OCI-LY1 (cell line): ENCODE results near the gene SEC24B.

Experiments
- EZH2 ChIP-seq: fragments of 200-600 bp; sonication (generic), shearing (Covaris generic); IDR thresholded peaks from 2 replicates; pipeline ENCODE4 v1.8.0; 2017; ENCODE audit warnings: borderline replicate concordance, mixed run types, mild to moderate bottlenecking, antibody characterized with exemption, low read length, moderate library complexity, mixed read lengths
- TF ChIP-seq, protein P1 (sequence below): fragments of 200-600 bp; sonication (generic), shearing (Covaris generic); IDR thresholded peaks from 2 replicates; pipeline ENCODE4 v1.5.1; 2017; ENCODE audit warnings: mild to moderate bottlenecking, antibody characterized with exemption, low read length, moderate library complexity, mixed read lengths

DNA sequence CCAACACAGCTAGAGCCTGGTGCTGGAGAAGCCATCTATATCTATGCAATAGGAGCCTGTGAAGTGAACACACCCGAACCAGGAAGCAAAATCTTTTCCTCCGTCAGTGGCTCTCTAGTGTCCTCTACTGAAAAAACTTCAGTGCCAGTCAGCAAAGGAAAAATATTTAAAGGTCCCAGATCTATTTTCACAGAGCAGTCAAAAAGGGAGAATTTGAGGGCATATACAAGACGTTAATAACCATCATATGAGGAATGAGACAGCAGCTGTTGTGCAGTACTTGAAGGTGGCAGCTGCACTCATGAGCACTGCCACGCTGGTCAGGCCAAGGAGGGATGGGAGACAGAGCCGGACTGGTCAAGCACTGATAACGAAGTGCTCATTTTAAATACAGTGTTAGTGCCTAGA, 140.8 kb downstream of the SEC24B start:
- TF ChIP-seq, protein P1, sequence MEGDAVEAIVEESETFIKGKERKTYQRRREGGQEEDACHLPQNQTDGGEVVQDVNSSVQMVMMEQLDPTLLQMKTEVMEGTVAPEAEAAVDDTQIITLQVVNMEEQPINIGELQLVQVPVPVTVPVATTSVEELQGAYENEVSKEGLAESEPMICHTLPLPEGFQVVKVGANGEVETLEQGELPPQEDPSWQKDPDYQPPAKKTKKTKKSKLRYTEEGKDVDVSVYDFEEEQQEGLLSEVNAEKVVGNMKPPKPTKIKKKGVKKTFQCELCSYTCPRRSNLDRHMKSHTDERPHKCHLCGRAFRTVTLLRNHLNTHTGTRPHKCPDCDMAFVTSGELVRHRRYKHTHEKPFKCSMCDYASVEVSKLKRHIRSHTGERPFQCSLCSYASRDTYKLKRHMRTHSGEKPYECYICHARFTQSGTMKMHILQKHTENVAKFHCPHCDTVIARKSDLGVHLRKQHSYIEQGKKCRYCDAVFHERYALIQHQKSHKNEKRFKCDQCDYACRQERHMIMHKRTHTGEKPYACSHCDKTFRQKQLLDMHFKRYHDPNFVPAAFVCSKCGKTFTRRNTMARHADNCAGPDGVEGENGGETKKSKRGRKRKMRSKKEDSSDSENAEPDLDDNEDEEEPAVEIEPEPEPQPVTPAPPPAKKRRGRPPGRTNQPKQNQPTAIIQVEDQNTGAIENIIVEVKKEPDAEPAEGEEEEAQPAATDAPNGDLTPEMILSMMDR: peak; percentile 26; the same call in 1 of the 2 replicates
- TF ChIP-seq EZH2: no peak
